GM18909 (cell line): Measurements from ENCODE around the gene ACTL7A.
"Not testable (repeated sequence)": the region's sequence is repeated elsewhere in the genome, so short reads cannot be mapped to it uniquely, and the experiment has no call there.

Source experiments
- ATAC-seq: cut with Tn5 transposase; IDR thresholded peaks from one replicate; pipeline ENCODE4 v1.9.1; 2021; ENCODE audit warnings: mild to moderate bottlenecking; ENCODE audit not compliant: unreplicated experiment, poor library complexity

Gene ACTL7A

DNA sequence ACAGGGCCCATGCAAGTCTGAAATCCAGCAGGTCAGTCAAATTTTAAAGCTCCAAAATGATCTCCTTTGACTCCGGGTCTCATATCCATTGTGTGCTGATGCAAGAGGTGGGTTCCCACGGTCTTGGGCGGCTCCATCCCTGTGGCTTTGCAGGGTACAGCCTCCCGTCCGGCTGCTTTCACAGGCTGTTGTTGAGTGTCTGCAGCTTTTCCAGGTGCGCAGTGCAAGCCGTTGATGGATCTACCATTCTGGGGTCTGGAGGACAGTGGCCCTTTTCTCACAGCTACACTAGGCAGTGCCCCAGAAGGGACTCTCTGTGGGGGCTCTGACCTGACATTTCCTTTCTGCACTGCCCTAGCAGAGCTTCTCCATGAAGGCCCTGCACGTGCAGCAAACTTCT lies 13.8 kb upstream of the ACTL7A start:
- ATAC-seq, result not testable (repeated sequence)

DNA sequence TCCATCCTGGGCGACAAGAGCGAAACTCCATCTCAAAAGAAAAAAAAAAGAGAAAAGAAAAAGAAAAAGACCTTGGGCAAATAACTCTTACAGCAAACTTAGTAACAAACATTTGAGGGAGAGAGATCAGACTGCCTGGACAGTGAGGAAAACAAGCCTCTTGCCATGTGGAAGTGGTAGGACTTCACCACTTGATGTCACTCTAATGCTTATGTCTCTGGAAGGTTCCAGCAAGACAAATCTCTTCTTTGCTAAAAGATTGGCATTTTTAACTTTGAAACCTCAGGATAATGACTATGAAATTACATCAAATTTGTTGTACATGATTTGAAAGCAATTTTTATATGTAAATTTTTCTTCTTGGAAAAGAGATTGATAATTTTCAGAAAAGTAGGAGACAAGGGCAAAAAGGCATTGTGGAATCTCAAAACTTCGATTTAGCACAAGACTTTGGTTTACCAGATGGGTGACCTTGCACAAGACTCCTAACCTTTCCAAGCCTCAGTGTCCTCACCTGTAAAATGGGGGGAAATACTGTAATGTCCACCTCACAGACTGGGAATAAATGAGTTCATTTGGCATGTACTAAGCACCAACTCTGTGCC lies 11.7 kb upstream of the ACTL7A start:
- ATAC-seq, result no peak

- ATAC-seq, result no peak
These were observed 10.9 kb upstream of the ACTL7A start for GRCh38 chr9:108851138-108851537.

GRCh38 chr9:108852079-108852478 lies 10.0 kb upstream of the ACTL7A start:
- ATAC-seq, result no peak

DNA sequence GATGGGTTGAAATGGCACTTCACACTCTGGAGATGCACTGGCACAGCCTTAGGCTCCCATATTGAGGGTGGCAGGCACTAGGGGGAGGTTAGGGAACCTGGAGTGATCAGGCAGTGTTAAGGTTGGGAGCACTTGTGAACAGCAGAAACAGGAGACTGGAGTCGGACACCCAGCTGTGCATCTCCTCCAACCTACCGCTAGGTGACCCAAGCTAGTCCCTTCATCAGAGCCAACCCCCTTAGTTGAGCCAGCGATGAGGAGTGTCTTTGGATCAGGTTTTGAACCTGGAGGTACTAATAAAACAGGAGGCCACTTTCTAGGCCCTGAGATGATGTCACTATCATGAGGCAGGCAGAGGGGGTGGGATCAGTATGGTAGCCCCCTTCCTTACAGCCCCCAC lies 8.0 kb upstream of the ACTL7A start:
- no peak for ATAC-seq

DNA sequence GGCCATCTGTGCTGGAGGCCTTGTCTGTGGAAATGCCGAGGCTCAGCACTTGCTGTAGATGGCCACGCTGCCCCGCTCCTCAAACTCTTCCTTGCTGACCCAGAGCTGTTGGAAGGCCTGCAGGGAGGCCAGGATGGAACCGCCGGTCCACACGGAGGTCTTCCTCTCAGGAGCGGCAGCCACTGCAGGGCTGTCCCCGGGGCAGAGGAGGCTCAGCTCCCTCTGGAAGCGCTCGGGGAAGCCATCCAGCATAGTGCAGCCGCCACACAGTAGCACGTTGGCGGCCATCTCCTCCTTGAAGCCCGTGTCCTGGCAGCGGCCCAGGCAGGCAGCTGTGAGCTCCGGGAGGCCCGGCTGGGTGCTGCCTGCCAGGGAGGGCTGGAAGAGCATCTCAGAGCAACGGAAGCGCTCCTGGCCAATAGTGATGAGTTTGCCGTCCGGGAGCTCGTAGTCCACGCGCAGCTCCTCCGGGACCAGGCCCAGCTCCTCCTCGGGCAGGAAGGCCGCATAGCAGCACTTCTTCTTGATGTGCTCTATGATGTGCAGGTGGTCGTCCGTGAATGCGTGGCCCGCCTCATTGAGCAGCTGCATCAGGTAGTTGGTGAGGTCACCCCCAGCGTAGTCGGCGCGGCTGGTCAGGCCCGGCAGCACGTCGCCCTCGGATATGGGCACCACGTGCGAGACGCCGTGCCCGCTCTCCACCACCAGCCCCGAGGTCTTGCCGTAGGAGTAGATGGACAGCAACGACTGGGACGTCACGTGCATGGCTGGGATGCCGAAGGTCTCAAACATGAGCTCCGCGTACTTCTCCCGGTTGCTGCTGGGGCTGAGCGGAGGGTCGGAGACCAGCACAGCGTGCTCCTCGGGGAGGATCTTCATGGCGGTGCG lies 7.2 kb upstream of the ACTL7A start:
- ATAC-seq, result no peak

DNA sequence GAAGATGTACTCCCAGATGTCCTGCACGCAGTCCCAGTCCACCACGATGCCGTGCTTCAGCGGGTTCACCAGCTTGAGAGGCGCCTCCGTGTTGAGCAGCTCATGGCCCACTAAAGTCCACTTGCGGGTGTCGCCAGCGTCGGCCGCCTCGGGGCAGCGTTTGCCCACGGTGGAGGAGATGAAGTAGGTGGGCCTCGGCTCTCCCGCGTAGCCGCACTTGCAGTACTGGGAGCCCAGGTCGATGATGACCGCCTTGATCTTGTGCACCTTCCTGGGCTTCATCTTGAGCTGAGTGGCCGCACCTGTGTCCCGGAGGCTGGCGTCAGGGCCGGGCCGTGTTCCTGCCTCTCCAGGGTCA lies 6.6 kb upstream of the ACTL7A start:
- no peak for ATAC-seq

DNA sequence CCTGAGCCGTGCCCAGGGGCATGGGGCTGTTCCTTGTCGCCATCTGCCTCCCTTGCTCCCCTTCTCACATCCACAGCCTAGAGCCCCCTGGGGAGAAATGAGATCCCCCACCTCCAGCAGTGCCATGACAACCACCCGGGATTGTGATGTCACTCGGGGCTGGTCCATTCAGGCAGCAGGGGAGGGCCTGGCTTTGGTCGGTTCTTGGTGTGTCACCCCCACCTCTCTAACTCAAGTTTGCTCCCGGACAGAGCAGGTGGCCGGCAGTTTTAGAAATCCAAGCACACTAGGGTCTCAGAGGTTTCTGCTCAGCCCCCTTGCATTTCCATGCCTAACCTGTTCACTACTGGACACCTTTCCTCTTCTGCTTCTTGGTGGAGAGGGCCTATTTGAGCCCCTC lies 6.2 kb upstream of the ACTL7A start, which contains the start of gene ACTL7B:
TSS of gene ACTL7B (minus strand) at position 99 of the 400 bp plus-strand sequence. CDS start at position 43, 56 bp downstream.
- no peak for ATAC-seq

GRCh38 chr9:108857572-108857971 lies 4.5 kb upstream of the ACTL7A start:
- no peak for ATAC-seq

- ATAC-seq, result no peak
These were observed 2.5 kb upstream of the ACTL7A start for GRCh38 chr9:108859459-108860114.

DNA sequence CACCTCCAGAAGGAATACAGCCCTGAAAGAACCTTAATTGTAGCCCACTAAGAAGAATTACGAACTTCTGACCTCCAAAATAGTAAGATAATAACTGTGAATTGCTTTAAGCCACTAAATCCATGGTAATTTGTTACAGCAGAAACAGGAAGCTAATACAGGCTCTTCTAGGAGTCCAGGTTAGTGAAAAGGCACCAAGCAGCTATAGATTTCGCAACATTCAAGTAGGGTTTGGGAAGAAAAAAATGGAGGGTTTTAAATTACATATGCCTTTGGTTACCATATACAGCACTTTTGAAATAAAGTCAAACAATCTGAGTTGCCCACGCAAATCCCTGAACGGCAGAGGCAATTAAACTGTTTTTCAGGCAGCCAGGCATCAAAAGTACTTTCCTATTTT lies 1.7 kb upstream of the ACTL7A start:
- no peak for ATAC-seq

- ATAC-seq, result no peak
These were observed 1.3 kb upstream of the ACTL7A start for GRCh38 chr9:108860764-108861163.

GRCh38 chr9:108861464-108861863 lies 602 bp upstream of the ACTL7A start:
- ATAC-seq, result no peak

DNA sequence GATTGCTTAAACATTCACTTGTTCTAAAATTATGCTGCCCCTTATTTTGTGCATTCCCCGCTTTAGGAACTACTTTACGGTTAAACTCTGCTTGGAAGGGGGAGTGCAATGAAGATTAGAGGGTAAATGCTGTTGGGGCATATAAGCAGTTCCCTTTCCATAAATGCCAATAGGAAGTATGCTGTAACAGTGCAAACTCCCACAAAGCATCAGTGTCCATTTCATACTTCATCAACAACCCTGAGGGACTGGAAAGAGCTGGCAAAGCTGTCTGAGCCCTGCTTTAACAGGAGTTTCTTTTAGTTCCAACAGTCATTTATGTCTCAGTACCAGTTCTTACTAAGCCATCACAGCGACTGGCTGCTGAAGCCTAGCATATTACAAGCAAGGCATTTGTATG lies 1.8 kb downstream of the ACTL7A start:
- ATAC-seq, result no peak

DNA sequence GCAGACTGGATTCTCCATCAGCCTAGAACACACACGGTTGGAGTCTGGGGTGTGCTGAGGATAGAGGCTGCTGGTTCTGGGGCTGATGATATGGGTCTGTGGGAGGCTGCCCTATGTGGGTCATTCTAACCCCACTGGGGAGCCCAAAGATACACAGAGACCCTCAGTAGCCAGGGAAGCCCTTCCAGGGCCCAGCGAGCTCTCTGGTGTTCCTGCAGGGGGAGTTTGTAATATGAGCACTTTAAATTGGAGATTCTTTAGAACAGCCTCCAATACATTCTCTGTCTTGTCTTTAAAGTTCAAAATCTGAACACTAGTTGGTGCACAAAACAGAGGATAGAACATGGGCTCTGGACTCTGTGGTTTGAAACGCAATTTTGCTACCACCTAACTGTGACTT lies 2.4 kb downstream of the ACTL7A start:
- ATAC-seq, result no peak

DNA sequence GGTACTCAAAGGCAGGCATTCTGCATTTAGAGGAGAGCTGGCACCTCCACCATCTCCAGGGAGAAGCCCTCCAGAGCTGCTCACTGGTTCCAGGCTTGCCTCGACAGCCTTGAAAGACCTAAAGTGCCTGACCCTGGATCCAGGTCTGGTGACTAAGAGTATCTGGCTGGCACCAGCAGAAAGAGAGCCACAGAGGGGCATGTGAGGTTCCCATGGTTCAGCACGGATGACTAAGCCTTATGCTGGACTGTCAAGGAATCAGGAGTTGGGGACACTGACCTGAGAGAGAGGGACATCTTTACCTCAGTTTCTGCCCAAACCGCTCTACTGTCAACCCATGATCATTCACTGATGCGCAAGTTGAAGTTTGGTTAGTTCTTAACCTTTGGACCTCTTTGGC lies 3.0 kb downstream of the ACTL7A start:
- ATAC-seq, result no peak

GRCh38 chr9:108866001-108866420 lies 3.9 kb downstream of the ACTL7A start:
- ATAC-seq, result no peak

- ATAC-seq, result no peak
These were observed 5.0 kb downstream of the ACTL7A start for GRCh38 chr9:108867116-108867515.

- no peak for ATAC-seq
These were observed 5.8 kb downstream of the ACTL7A start for GRCh38 chr9:108867829-108868228.

GRCh38 chr9:108869092-108869725 lies 7.1 kb downstream of the ACTL7A start:
- ATAC-seq, result no peak
